K562 (cell line): ENCODE measurements around the gene FAM50A. TPM values are rescaled to one million over a fixed set of nuclear protein-coding genes. Genes with fewer than 3 reads are reported as not detected.
A peak's percentile ranks its signal among the peaks of the same experiment; 100 is the strongest.

Experiments used
- ARID3A ChIP-seq: IDR thresholded peaks from 2 replicates; pipeline ENCODE4 v1.6.1; 2012; ENCODE audit warnings: low read depth, low read length, improper control_type of control experiment, borderline replicate concordance
- CXXC5 ChIP-seq: fragments of 250-450 bp; sonication (Bioruptor Pico); IDR thresholded peaks from 2 replicates; pipeline ENCODE4 v1.8.0; 2022; ENCODE audit warnings: inconsistent platforms, mild to moderate bottlenecking, moderate library complexity
- DACH1 ChIP-seq: fragments of 450-650 bp; IDR thresholded peaks from 2 replicates; pipeline ENCODE4 v1.6.1; 2018; ENCODE audit not compliant: partially characterized antibody
- MXI1 ChIP-seq: IDR thresholded peaks from 2 replicates; pipeline ENCODE4 v1.6.1; 2011; ENCODE audit warnings: low read depth, mild to moderate bottlenecking, improper control_type of control experiment, low read length
- RBFOX2 ChIP-seq: fragments of 200-400 bp; formaldehyde crosslinking; IDR thresholded peaks from 2 replicates; pipeline ENCODE4 v1.6.1; 2017; ENCODE audit warnings: low read depth, mild to moderate bottlenecking, low read length, moderate library complexity
- TEAD4 ChIP-seq, 2 experiments: sonication (generic) in 1 of 2; formaldehyde crosslinking in 1 of 2; IDR thresholded peaks; 2 replicates each; pipeline versions ENCODE4 v1.6.1 to v1.8.0; 2012 to 2022; ENCODE audit warnings: borderline replicate concordance in 1 of 2, inconsistent platforms in 1 of 2, low read length in 1 of 2, mild to moderate bottlenecking in 1 of 2, missing genetic modification reagents in 1 of 2
- ZC3H4 ChIP-seq: sonication (generic); formaldehyde crosslinking; IDR thresholded peaks from 2 replicates; pipeline ENCODE4 v1.9.0; 2021; ENCODE audit warnings: missing genetic modification reagents, borderline replicate concordance
- ZNF639 ChIP-seq, 2 experiments: fragments of 200-800 bp in 1 of 2; sonication (Bioruptor generic) in 1 of 2; sonication (generic) in 1 of 2; formaldehyde crosslinking in 1 of 2; IDR thresholded peaks in 1 of 2; conservative IDR thresholded peaks in 1 of 2; 2 replicates each; pipeline versions ENCODE4 v1.5.0 to v1.6.1; 2016 to 2020; ENCODE audit warnings: missing compliant biosample characterization in 1 of 2, missing genetic modification characterization in 1 of 2, missing genetic modification reagents in 1 of 2
- polyA plus RNA-seq, 8 experiments: library from polyadenylated mRNA; depleted of rRNA in 4 of 8; stranded (reverse) in 5 of 8; unstranded in 3 of 8; fragments of >200 nt; fragmentation: Nextera tagmentation in 2 of 8; fragmentation: Illumina TruSeq in 1 of 8; extraction: Ambion mirVana in 2 of 8; extraction: Trizol in 1 of 8; gene quantifications; 2 replicates each; pipeline versions ENCODE4 v1.2.1 to v1.2.3, GENCODE V29; 2011 to 2014; ENCODE audit warnings: inconsistent platforms in 1 of 8, missing spikeins in 1 of 8
- total RNA-seq, 7 experiments: library from RNA; depleted of rRNA in 6 of 7; stranded (reverse); fragments of >200 nt in 6 of 7; fragmentation: Illumina TruSeq in 2 of 7; extraction: Trizol in 2 of 7; gene quantifications; 2 replicates each; pipeline versions ENCODE4 v1.2.1 to v1.2.3, GENCODE V29; 2011 to 2021; ENCODE audit warnings: low replicate concordance in 1 of 7
- TF ChIP-seq, protein P1 (sequence below), 2 experiments: IDR thresholded peaks in 1 of 2; conservative IDR thresholded peaks in 1 of 2; 2 replicates each; pipeline ENCODE4 v1.6.1; 2016; ENCODE audit warnings: low read depth in 2 of 2, mild to moderate bottlenecking in 1 of 2, missing compliant biosample characterization in 1 of 2, missing genetic modification characterization in 1 of 2, moderate library complexity in 1 of 2
- TF ChIP-seq, protein P2 (sequence below): fragments of 250-450 bp; sonication (Bioruptor Pico); IDR thresholded peaks from 2 replicates; pipeline ENCODE4 v1.8.0; 2021; ENCODE audit warnings: moderate library complexity, mild to moderate bottlenecking, inconsistent platforms
- TF ChIP-seq, protein P3 (sequence below), 2 experiments: fragments of 450-650 bp; conservative IDR thresholded peaks; 2 replicates each; pipeline ENCODE4 v1.6.1; 2017; ENCODE audit warnings: mild to moderate bottlenecking in 2 of 2, moderate library complexity in 2 of 2
- TF ChIP-seq, protein P4 (sequence below): fragments of 150-350 bp; IDR thresholded peaks from 2 replicates; pipeline ENCODE4 v1.6.1; 2014; ENCODE audit warnings: low read depth, mild to moderate bottlenecking, low read length, borderline replicate concordance

FAM50A gene
- total and polyA plus RNA-seq, 9 of the 15 experiments (the other 6 are each of a cell fraction or from before 2014, with no cell fraction given) = 4.4 to 114 (median 67.3) TPM

- TF ChIP-seq, protein P1, sequence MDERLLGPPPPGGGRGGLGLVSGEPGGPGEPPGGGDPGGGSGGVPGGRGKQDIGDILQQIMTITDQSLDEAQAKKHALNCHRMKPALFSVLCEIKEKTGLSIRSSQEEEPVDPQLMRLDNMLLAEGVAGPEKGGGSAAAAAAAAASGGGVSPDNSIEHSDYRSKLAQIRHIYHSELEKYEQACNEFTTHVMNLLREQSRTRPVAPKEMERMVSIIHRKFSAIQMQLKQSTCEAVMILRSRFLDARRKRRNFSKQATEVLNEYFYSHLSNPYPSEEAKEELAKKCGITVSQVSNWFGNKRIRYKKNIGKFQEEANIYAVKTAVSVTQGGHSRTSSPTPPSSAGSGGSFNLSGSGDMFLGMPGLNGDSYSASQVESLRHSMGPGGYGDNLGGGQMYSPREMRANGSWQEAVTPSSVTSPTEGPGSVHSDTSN (CRISPR knock-in tag; IDR thresholded peaks at IDR 0.05; ENCODE audit: low read depth) = no peak
- TF ChIP-seq, protein P1 (tag; conservative IDR thresholded peaks at IDR 0.05; ENCODE audit: low read depth) = no peak
- TF ChIP-seq, protein P2, sequence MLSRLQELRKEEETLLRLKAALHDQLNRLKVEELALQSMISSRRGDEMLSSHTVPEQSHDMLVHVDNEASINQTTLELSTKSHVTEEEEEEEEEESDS = no peak
- TF ChIP-seq ZNF639 (CRISPR knock-in tag; conservative IDR thresholded peaks at IDR 0.05 in 1 of 2, IDR thresholded peaks at IDR 0.05 in 1 of 2) = peak in 1 of 2 experiments; percentile 79; a peak in 2 of 4 replicates
- TF ChIP-seq ZC3H4 = no peak
- peak; percentile 62 for TF ChIP-seq RBFOX2
- peak; percentile 5; the same call in 1 of the 2 replicates for TF ChIP-seq TEAD4 (IDR thresholded peaks at IDR 0.05; ENCODE audit: low read length)
- TF ChIP-seq TEAD4 (CRISPR knock-in tag; IDR thresholded peaks at IDR 0.05; ENCODE audit: borderline replicate concordance) = no peak
- 0 out of 2 replicates have a peak, but pooled peaks have one; percentile 42 for TF ChIP-seq CXXC5 (CRISPR knock-in tag)
- TF ChIP-seq ARID3A = no peak
- TF ChIP-seq DACH1 = no peak
- TF ChIP-seq, protein P3, sequence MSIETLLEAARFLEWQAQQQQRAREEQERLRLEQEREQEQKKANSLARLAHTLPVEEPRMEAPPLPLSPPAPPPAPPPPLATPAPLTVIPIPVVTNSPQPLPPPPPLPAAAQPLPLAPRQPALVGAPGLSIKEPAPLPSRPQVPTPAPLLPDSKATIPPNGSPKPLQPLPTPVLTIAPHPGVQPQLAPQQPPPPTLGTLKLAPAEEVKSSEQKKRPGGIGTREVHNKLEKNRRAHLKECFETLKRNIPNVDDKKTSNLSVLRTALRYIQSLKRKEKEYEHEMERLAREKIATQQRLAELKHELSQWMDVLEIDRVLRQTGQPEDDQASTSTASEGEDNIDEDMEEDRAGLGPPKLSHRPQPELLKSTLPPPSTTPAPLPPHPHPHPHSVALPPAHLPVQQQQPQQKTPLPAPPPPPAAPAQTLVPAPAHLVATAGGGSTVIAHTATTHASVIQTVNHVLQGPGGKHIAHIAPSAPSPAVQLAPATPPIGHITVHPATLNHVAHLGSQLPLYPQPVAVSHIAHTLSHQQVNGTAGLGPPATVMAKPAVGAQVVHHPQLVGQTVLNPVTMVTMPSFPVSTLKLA (conservative IDR thresholded peaks at IDR 0.05) = peak in 1 of 2 experiments; percentile 33; a peak in 2 of 4 replicates
- no peak for TF ChIP-seq MXI1
- TF ChIP-seq, protein P4, sequence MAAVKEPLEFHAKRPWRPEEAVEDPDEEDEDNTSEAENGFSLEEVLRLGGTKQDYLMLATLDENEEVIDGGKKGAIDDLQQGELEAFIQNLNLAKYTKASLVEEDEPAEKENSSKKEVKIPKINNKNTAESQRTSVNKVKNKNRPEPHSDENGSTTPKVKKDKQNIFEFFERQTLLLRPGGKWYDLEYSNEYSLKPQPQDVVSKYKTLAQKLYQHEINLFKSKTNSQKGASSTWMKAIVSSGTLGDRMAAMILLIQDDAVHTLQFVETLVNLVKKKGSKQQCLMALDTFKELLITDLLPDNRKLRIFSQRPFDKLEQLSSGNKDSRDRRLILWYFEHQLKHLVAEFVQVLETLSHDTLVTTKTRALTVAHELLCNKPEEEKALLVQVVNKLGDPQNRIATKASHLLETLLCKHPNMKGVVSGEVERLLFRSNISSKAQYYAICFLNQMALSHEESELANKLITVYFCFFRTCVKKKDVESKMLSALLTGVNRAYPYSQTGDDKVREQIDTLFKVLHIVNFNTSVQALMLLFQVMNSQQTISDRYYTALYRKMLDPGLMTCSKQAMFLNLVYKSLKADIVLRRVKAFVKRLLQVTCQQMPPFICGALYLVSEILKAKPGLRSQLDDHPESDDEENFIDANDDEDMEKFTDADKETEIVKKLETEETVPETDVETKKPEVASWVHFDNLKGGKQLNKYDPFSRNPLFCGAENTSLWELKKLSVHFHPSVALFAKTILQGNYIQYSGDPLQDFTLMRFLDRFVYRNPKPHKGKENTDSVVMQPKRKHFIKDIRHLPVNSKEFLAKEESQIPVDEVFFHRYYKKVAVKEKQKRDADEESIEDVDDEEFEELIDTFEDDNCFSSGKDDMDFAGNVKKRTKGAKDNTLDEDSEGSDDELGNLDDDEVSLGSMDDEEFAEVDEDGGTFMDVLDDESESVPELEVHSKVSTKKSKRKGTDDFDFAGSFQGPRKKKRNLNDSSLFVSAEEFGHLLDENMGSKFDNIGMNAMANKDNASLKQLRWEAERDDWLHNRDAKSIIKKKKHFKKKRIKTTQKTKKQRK = no peak
These were observed 42.7 kb downstream of the FAM50A start, which contains the start of gene UBL4A (continued) for GRCh38 chrX:154486396-154487207.
